ENCODE measurements around the gene ZNF583.

Gene ZNF583

DNA sequence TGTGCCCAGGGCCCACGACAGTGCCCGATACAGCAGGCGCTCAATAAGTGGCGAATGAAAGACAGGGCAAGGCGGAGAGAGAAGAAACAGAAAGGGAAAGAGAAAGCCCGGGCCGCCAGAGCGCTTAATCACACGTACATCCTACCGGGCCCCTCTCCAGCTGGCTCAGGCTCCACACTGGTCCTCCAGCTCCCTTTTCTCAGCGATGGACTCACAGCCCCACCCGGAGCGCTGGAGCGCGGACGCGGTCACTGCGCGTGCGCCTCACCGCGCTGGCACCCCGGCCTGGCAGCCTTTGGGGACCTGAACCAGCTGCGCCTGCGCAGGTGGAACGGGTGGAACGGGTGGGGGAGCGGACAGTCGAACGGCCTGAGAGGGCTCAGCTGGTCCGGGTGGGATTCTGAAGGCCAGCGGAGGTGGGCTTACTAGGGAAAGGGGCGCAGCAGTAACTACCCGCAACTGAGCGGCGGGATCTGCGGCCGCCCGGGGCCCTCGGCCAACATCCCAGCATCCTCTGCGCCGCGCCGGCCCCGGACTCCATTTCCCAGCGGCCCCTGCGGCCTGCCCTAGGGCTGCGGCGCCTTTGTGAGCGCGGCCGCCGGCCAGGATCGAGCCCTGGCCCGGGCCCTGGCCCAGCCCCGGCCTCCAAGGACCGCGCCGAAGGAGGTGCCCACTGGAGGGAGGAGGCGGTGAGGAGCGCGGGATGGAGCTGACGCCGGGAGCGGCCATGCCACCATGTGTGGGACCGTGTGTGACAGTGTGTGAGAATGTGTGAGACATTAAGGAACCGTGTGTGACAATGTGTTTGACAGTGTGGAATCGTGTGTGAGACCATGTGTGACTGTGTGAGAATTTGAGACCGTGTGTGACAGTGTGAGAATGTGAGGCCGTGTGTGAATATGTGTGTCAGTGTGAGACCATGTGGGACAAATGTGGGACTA is at the start of gene ZNF583:
Gene ZNF583 (plus strand): TSS at position 569 of the 941 bp plus-strand sequence. CDS start 2,783 bp downstream, outside the sequence.
- no peak for TF ChIP-seq CTCF (IDR thresholded peaks at IDR 0.05)
- peaks cover 5 to 55% (median 13%) of the 10 kb centered on the region in 3 donors for H3K9me3 ChIP-seq
- no peaks in the 10 kb centered on the region for H3K27me3 ChIP-seq
- peak within 1 kb of the TSS; percentile 63 to 70 for H3K4me3 ChIP-seq
- DNase-seq: peak; percentile 96 to 98
- peak within 1 kb of the TSS; percentile 89 to 95 for H3K27ac ChIP-seq
- peaks cover 0 to 15% (median 9%) of the 10 kb centered on the region in 4 donors for H3K4me1 ChIP-seq
- H3K36me3 ChIP-seq: peaks cover 30 to 52% (median 36%) of the 10 kb centered on the region in 3 donors
- intact Hi-C loops (cut with DNase I; ENCODE audit: low total_unique reads): no loop called here

- DNase-seq: no peak
- Histone ChIP-seq H3K4me1 (no peaks in the 10 kb centered on the region), H3K27ac (no peak overlapping the region), H3K27me3 (no peaks in the 10 kb centered on the region), H3K36me3 (peaks cover 0 to 12% (median 11%) of the 10 kb centered on the region in 3 donors), H3K9me3 (peaks cover 0 to 24% (median 13%) of the 10 kb centered on the region in 3 donors), H3K4me3 (no peak overlapping the region)
- TF ChIP-seq CTCF (IDR thresholded peaks at IDR 0.05): no peak
- intact Hi-C loops (cut with DNase I; ENCODE audit: low total_unique reads): no loop called here
Observed at GRCh38 chr19:56355517-56355916, 48.6 kb upstream of the ZNF583 start.

DNA sequence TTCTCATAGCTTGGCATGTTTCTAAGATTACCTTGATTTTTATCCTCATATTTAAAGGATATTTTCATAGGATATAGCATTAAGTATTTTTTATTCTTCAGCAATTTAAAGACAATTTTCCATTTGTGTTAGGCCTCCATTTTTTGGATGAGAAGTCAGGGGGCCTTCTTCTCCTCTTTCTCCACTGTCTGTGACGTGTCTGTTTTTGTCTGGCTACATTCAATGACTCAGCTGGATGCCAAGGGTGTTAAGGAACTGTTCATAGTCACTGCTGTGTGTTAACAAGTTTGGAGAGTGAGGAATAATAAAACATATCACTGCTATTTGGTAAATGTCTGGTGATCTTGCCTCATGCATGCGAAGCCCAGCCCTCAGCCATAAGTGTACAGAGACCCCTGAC is 47.2 kb upstream of the ZNF583 start:
- Histone ChIP-seq H3K9me3 (peaks cover 4 to 36% (median 13%) of the 10 kb centered on the region in 3 donors), H3K4me1 (no peaks in the 10 kb centered on the region), H3K27me3 (no peaks in the 10 kb centered on the region), H3K4me3 (no peak overlapping the region), H3K27ac (no peak overlapping the region), H3K36me3 (peaks cover 10 to 22% (median 22%) of the 10 kb centered on the region in 3 donors)
- TF ChIP-seq CTCF (IDR thresholded peaks at IDR 0.05): no peak
- no peak for DNase-seq
- intact Hi-C loops (cut with DNase I; ENCODE audit: low total_unique reads): no loop called here

- Histone ChIP-seq H3K4me3 (no peak overlapping the region), H3K36me3 (peaks cover 10 to 37% (median 34%) of the 10 kb centered on the region in 3 donors), H3K4me1 (no peaks in the 10 kb centered on the region), H3K27me3 (no peaks in the 10 kb centered on the region), H3K27ac (no peak overlapping the region), H3K9me3 (peaks cover 4 to 57% (median 27%) of the 10 kb centered on the region in 3 donors)
- TF ChIP-seq CTCF (IDR thresholded peaks at IDR 0.05): no peak
- intact Hi-C loops (cut with DNase I; ENCODE audit: low total_unique reads): no loop called here
- no peak for DNase-seq
Observed at GRCh38 chr19:56360841-56361240, 43.3 kb upstream of the ZNF583 start.

- peak overlapping the region; percentile 67 for H3K4me3 ChIP-seq
- peak; percentile 89 to 94 for DNase-seq
- intact Hi-C loops (cut with DNase I; ENCODE audit: low total_unique reads): no loop called here
- peak overlapping the region; percentile 76 to 91 for H3K27ac ChIP-seq
- TF ChIP-seq CTCF (IDR thresholded peaks at IDR 0.05): no peak
- no peaks in the 10 kb centered on the region for H3K27me3 ChIP-seq
- H3K4me1 ChIP-seq: peaks cover 0 to 12% (median 10%) of the 10 kb centered on the region in 4 donors
- peaks cover 0 to 38% (median 14%) of the 10 kb centered on the region in 3 donors for H3K9me3 ChIP-seq
- peaks cover 27 to 45% (median 35%) of the 10 kb centered on the region in 3 donors for H3K36me3 ChIP-seq
Observed at GRCh38 chr19:56367829-56368711, 36.1 kb upstream of the ZNF583 start.
